Activated T-helper 1 cell treated with Interleukin-2 at 50 U/mL for 16 hours (primary cell): Measurements from ENCODE around the gene FRMD3.

ENCODE experiments used
- DNase-seq: peaks from one replicate; pipeline ENCODE4 v3.0.0-alpha.2; 2020; ENCODE audit warnings: low read depth

The FRMD3 gene

DNA sequence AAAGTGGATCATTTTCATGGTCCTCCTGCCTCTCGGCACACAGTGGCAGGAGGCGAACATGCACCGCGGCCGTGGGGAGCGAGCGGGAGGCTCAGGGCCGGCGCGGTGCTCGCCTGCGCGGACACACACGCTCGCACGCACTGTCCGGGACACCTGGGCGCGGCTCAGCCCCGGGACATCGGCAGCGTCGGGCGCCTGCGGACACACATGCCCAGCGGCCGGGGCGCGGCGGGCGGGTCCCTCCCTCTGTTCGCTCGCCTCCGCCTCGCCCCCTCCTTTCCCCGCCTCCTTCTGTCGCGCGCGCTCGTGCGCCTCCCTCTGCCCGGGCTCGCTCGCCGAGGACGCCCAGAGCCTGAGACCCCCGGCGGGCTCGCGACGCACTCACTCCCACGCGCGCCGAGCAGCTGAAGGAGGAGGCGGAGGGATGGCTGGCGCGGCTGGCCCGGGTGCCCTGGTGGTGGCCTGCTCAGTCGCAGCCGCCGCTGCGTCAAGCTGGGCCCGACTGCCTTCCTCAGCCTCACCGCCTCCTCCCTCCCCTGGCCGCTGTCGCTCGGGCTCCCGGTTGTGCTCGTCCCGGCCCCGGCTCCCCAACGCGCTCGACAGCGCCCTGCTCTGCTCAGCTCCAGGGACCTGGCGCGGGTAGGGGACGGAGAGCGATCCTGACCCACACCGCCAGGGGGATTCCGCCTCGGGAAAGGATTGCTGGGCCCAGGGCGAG is at the start of gene FRMD3:
TSS of gene FRMD3 (minus strand) at position 230 of the 718 bp plus-strand sequence. CDS start at position 60, 170 bp downstream.
- no peak for DNase-seq

- DNase-seq: no peak
Measured at GRCh38 chr9:83584995-83585394, 46.8 kb upstream of the FRMD3 start.

GRCh38 chr9:83583151-83584014 is 45.2 kb upstream of the FRMD3 start:
- no peak for DNase-seq

DNA sequence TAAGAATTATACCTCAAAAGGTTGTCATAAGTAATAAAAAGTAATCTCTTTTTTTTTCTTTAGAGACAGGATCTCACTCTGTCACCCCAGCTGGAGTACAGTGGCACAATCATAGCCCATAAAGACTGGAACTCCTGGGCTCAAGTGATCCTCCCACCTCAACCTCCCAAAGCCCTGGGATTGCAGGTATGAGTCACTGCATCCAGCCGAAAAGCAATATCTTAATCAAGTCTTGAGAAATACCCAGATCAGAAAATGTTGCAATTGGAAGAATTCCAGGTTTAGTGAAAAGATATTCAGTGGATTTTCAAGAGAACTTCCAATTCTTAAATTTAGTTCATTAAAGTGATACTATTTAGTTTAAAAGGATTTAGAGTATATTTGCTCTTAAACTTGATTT is 43.8 kb upstream of the FRMD3 start:
- DNase-seq: no peak

- no peak for DNase-seq
Measured at GRCh38 chr9:83574482-83574881, 36.3 kb upstream of the FRMD3 start.

DNA sequence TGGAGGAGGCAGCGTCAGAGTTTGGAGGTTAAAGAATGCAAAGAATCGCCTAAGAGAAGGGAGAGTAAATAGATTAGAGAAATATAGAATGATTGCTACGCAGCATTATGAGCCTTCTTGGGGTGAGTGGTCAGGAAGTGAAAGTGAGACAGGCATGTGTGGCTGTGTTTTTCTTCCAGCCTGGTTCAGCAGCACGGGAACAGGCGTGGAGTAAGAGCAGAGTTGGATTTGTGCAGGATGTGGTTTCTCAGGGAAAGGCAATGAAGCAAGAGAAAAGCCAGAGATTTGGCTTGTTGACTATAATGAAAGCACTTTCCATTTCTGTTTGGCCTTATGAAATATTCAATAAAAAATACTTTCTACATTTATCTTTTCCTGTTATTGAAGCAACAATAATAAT is 34.3 kb upstream of the FRMD3 start:
- DNase-seq: no peak

DNA sequence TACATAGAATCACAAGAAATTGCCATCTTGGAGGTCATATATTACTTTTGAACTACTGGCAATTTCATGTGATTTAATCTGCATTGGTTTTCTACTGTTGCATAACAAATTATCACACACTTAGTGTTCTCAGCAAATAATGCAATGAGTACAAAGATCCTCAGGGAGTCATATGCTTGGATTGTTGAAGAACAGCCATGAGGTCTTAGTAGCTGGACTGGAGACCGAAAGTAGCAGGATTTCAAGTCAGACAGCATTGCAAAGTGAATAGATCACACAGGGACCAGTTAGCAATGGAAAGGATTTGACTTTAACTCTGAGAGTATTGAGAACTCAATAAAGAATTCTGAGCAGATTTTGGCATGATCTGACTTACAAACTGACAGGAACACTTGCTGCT is 32.2 kb upstream of the FRMD3 start:
- DNase-seq: no peak

DNA sequence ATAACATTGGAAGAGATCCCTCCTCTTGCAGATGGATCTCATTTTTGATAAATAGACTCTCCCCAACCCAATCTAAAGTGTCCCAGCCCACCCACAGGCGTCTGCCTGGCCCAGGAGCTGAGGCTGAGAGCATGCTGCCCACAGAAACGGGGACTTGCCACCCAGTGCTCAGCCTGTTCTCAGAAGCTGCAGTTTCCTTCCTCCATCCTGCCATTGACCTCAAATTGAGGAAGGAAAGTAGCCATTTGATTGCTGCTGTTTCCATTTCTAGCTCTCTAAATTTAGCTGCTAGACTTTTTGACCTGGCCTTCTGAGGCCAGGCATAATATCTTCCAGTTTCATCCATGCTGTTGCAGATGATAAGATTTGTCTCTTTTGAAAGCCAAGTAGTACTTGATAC is 31.1 kb upstream of the FRMD3 start:
- no peak for DNase-seq

DNA sequence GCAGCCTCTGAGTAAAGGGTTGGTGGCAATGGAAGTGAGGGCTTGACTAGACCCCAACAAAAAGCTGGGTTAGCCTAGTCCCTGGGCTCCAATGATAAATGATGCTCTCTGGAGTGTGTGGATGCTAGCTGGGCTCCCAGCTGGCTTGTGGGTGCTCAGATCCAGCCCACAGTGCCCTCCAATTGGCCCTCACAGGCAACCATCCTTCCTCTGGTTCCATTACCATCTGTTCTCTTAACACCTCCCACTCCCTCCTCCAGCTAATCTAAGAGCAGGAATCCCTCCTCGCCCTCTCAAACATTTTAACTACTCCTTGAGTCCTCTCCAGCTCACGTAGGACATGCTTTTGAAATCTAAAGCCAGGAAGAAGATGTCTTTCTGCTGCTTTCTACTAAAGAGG is 25.2 kb upstream of the FRMD3 start:
- no peak for DNase-seq

DNA sequence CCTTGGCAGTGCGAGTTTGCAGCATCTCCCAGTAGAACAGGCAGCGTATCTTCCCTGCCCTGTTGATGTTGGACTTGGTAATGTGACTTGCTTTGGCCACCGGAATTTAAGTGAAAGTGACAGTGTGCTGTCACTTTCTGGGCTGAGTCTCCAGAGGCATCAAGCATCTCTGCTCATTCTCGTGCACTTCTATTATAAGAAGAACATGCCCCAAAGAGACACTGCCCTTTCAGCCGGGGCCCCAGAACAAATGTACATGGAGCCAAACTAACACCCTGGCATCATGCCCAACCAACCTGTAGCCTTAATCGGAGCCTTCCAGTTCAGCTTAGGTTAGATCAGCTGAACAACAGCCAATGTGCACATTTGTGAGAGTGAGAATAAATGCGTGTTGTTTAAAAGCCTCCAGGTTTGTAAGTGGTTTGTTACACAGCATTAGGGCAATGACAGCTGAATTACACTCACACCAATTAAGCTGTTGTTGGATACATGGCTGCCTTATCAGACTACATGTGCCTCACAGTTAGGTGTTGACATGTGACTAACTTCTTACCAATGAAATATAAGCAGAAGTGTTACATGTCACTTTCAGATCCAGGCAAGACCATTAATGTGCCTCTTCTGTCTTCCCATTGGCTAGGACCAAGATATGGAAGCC is 22.1 kb upstream of the FRMD3 start:
- DNase-seq: no peak

GRCh38 chr9:83557771-83558170 is 19.6 kb upstream of the FRMD3 start:
- no peak for DNase-seq

- DNase-seq: no peak
Measured at GRCh38 chr9:83557317-83557716, 19.1 kb upstream of the FRMD3 start.

DNA sequence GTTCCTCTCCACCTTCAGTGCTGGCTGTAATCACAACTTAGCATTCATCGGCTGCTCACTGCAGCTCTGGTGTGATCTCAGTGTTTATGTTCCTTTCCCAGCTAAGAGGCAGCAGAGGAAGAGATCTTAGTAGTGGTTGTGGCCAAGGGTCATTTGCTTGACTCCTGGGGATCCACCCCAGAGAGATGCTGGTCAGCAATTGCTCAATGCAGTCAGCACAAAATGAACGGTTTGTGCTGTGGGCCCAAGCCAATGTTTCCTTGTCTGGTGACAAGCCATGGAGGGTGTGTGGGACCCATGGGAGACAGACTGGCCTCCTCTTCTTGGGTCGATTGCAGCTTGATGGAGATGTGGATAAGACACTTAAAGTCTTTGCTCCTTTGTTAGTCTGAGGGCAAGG is 16.1 kb upstream of the FRMD3 start:
- DNase-seq: no peak

DNA sequence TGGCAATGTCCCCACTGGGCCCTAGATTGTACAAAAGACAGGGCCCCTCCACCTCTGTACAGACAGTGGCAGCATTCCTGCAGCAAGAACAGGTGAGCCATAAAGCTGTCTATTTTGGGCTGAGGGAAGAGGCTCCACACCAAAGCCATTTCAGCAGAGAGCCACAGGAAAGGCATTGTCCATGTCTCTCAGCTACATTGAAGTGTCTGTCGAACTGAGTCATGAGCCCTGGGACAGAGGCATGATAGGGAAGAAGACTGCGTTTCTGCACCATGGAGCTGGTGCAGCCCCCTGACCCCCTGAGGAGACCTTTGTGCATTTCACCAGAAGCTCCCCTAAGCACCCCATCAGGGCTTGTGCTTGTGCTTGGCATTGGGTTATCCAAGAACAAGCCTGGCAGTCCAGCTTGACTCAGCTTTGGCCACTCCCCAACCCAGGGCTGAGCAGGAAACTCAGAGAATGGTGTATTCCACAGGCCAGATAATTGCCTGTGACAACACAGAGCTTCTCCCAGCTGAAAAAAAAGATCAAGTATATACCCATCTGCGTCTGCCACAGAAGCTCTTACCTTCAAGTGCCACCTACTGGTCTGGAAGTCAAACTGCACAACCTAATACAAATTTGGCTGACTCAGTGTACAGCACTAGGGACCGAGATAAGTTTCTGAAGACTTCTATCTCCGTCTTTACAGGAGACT is 5.9 kb upstream of the FRMD3 start:
- no peak for DNase-seq

- no peak for DNase-seq
Measured at GRCh38 chr9:83538890-83539238, 663 bp upstream of the FRMD3 start.

DNA sequence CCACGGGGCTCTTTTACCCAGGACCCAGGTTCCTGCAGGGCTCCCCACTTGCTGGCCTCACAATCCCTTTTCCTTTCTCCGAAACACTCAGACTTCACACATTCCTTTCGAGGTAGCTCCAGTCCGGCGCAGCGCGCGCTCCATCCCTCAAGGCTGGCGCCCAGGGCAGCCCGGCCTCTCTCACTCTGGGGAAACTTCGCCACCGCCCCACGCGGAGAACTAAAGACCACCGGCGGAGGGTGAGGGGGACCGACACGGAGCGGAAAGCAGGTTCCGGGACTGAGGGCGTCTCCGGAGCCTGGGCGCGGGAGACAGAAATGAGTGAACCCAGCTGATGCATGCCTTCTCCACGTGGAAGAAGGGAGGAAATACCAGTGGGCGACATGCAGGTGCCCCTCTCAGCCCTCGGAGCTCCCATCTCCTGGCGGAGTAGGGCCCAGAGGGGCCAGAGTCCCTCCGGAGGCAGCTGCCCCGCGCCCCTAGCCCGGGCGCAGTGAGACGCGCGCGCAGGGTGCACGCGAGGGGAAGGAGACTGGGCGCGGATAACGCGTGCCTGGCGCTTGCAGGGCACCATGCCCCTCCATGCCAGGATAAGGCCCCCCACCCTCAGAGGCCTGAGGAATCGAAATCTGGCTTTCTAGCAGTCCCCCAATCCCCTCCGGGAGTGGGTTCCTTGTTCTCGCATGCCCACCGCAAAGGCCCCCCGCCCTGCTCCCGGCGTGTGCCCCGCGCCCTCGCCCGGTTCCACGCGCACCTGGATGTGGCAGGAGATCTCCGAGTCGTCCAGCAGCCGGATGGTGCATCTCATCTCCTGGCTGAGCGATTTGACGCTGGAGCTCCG is 650 bp downstream of the FRMD3 start:
- DNase-seq: no peak

GRCh38 chr9:83536332-83536731 is 1.9 kb downstream of the FRMD3 start:
- no peak for DNase-seq

DNA sequence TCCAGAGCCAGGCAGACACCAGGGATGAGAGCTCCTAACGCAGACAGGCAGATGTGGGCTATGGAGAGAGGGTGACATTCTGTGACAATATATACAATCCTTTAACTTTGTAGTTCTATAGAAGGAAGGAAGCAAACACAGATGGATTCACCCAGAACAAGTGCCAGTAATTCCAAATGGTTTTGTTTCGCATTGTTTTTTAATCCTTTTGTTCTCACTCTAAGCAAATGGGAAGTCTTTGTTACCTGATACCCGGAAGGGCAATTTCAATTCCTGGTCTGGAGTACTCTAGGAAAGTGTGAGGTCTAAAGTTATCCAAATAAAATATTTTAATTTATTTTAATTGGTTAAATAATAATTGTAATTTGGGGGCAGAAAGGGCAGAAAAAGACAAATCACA is 2.5 kb downstream of the FRMD3 start:
- DNase-seq: no peak

GRCh38 chr9:83533296-83533695 is 4.9 kb downstream of the FRMD3 start:
- no peak for DNase-seq

GRCh38 chr9:83526901-83527300 is 11.3 kb downstream of the FRMD3 start:
- DNase-seq: no peak

- no peak for DNase-seq
Measured at GRCh38 chr9:83526211-83526610, 12.0 kb downstream of the FRMD3 start.

- DNase-seq: no peak
Measured at GRCh38 chr9:83523684-83524083, 14.5 kb downstream of the FRMD3 start.
